Ectodermal cell (in vitro differentiated cells): ENCODE measurements around the gene NUP85.
"Not testable (repeated sequence)": the region's sequence is repeated elsewhere in the genome, so short reads cannot be mapped to it uniquely, and the experiment has no call there.

Experiments
- H3K27ac ChIP-seq: 2 replicates; pipeline ENCODE4 v1.7.0; 2013; ENCODE audit warnings: mild to moderate bottlenecking, low read depth, low read length; ENCODE audit not compliant: insufficient read depth, poor library complexity, severe bottlenecking
- H3K27me3 ChIP-seq: 2 replicates; pipeline ENCODE4 v1.7.0; 2013; ENCODE audit warnings: mild to moderate bottlenecking, low read length; ENCODE audit not compliant: insufficient read depth, control insufficient read depth, poor library complexity, severe bottlenecking
- H3K36me3 ChIP-seq: one replicate; pipeline ENCODE4 v1.7.0; 2013; ENCODE audit warnings: low read length; ENCODE audit not compliant: control insufficient read depth, insufficient read depth
- H3K4me1 ChIP-seq: one replicate; pipeline ENCODE4 v1.7.0; 2013; ENCODE audit warnings: low read length; ENCODE audit not compliant: control insufficient read depth, insufficient read depth
- H3K4me3 ChIP-seq: 2 replicates; pipeline ENCODE4 v1.7.0; 2013; ENCODE audit warnings: low read depth, low read length, control low read depth; ENCODE audit not compliant: insufficient read depth
- H3K9me3 ChIP-seq: 2 replicates; pipeline ENCODE4 v1.7.0; 2013; ENCODE audit warnings: mild to moderate bottlenecking, low read length, moderate library complexity; ENCODE audit not compliant: control insufficient read depth
- WGBS, 2 experiments: methylation state at CpG; one replicate each; pipeline ENCODE4 v1.1.7; 2013; ENCODE audit warnings: missing lambda C conversion rate in 2 of 2; 5-methylcytosine and 5-hydroxymethylcytosine counted together

NUP85 gene

DNA sequence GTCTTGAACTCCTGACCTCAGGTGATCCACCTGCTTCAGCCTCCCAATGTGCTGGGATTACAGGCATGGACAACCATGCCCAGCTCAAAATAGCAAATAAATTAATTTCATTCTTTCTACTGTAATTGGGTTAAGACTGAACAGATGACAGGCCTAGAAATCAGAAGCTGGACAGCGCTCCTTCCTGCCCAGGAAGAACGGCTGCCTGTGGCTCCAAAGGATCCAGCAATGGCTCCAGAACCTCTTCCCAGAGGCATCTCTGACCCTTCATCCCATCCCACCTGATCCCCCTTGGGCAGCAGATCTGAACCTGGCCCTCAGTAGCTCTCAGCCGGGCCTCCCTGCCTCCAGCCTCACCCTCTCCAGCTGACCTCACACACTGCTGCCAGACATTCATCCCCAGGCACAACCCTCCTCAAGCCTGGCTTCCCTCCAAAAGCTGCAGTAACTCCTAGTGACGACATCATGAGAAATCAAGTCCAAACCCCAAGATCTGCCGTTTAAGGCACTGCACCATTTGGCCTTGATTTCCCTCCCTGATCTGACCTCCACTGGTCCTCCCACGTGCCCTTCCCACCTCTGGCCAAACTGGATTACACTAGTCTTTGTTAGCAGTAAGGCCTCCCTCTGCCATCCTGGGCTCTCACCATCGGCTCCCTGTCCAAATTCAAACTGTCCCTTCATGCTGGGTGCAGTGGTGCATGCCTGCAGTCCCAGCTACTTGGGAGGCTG, 68.7 kb downstream of the NUP85 start:
- H3K27me3 ChIP-seq, result peaks cover 7% of the 10 kb centered on the region
- 91 to 95% methylated on average over 7 of the region's 7 CpGs for WGBS, 2 experiments
- H3K27ac ChIP-seq, result no peak overlapping the region
- H3K9me3 ChIP-seq, result no peaks in the 10 kb centered on the region
- H3K4me1 ChIP-seq, result peaks cover 7% of the 10 kb centered on the region
- no peak overlapping the region for H3K4me3 ChIP-seq
- H3K36me3 ChIP-seq, result no peaks in the 10 kb centered on the region

DNA sequence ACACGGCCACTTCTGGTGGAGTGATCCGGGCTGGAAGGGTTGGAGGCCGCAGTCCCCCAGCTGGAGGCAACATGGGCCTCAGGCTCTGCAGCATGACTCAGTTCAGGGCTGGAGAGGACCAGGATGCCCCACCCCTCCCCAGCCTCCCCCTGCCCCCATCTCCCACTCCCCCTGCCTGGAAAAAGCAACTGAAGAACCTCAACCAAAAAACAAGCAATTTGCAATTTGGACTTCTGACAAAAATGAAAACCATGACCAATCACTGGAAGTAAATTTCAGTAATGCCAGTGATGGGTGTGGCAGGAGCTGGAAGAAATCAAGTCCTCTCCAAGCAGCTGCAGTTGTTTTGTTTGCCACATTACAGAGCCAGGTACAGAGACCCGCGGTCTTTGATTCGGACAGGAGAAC, 72.2 kb downstream of the NUP85 start:
- H3K36me3 ChIP-seq, result no peaks in the 10 kb centered on the region
- no peaks in the 10 kb centered on the region for H3K4me1 ChIP-seq
- H3K9me3 ChIP-seq, result no peaks in the 10 kb centered on the region
- no peak overlapping the region for H3K4me3 ChIP-seq
- no peaks in the 10 kb centered on the region for H3K27me3 ChIP-seq
- WGBS, 2 experiments, result 91 to 95% methylated on average over 6 of the region's 6 CpGs
- H3K27ac ChIP-seq, result no peak overlapping the region

DNA sequence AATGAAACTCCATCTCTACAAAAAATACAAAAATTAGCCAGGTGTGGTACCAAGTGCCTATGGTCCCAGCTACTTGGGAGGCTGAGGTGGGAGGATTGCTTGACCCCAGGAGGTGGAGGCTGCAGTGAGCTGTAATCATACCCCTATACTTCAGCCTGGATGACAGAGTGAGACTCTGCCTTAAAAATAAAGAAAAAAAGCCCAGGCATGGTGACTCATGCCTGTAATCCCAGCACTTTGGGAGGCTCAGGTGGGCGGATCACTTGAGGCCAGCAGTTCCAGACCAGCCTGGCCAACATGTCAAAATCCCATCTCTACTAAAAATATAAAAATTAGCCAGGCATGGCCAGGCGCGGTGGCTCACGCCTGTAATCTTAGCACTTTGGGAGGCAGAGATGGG, 74.7 kb downstream of the NUP85 start:
- H3K27ac ChIP-seq, H3K9me3 ChIP-seq, H3K4me3 ChIP-seq, H3K27me3 ChIP-seq, H3K36me3 ChIP-seq, H3K4me1 ChIP-seq: not testable (repeated sequence)
- WGBS, 2 experiments, result 93 to 95% methylated on average over 4 of the region's 4 CpGs

DNA sequence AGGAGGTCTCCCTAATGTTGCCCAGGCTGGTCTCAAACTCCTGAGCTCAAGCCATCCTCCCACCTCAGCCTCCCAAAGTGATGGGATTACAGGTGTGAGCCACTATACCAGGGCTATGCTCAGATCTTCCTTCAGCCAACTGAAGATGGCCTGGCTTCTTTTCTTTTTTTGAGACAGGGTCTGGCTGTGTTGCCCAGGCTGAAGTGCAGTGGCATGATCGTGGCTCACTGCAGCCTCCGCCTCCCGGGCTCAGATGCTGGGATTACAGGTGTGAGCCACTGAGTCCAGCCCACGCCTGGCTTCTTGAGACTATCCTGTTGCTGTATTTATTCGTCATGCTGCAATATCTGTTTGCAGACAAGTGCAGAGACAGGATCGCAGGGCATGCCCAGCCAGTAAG, 79.6 kb downstream of the NUP85 start:
- Histone ChIP-seq H3K9me3 (no peaks in the 10 kb centered on the region), H3K36me3 (no peaks in the 10 kb centered on the region), H3K4me1 (no peaks in the 10 kb centered on the region), H3K27me3 (peaks cover 15% of the 10 kb centered on the region), H3K4me3 (no peak overlapping the region), H3K27ac (no peak overlapping the region)
- WGBS, 2 experiments, result 92 to 94% methylated on average over 6 of the region's 6 CpGs
